Measurements from ENCODE around the gene LHPP. TPM values are rescaled to one million over a fixed set of nuclear protein-coding genes. Genes with fewer than 3 reads are reported as not detected.

LHPP gene
- polyA plus RNA-seq, 2 of the 4 experiments (the other 2 are of a cell fraction): 14.4 to 18.6 TPM

GRCh38 chr10:124530816-124531215 is 69.2 kb downstream of the LHPP start (continued):
- TF ChIP-seq, protein P1, sequence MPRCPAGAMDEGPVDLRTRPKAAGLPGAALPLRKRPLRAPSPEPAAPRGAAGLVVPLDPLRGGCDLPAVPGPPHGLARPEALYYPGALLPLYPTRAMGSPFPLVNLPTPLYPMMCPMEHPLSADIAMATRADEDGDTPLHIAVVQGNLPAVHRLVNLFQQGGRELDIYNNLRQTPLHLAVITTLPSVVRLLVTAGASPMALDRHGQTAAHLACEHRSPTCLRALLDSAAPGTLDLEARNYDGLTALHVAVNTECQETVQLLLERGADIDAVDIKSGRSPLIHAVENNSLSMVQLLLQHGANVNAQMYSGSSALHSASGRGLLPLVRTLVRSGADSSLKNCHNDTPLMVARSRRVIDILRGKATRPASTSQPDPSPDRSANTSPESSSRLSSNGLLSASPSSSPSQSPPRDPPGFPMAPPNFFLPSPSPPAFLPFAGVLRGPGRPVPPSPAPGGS (IDR thresholded peaks at IDR 0.05): no peak
- no peak for TF ChIP-seq MAFK (IDR thresholded peaks at IDR 0.05; ENCODE audit: partially characterized antibody)

DNA sequence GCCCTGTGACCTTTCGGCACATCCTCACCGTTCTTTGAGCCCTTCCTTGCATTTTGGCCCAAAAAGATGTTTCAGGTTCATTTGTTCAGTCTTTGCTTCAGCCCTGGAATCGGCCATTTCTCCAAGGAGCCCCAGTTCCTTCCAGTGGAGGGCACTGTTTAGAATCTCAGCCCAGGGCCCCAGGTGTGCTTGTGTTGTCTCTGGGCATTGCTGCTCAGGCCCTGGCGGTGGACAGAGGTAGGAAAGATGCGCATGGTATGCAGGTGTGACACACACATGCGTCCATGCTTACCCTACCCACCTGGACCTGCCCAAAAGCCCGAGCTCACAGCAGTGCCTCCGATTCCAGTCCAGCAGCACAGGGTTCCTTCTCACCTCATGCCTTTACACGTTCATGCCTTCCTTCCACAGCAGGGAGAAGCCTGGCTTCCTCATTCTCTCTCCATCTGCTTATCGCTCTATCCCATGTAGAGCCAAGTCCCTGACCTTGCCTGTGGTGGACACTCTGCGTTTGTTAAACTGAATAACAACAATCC is 70.6 kb downstream of the LHPP start:
- Histone ChIP-seq H3K4me1 (peaks cover 5% of the 10 kb centered on the region; the same call in 1 of the 3 replicates), H3K9me3 (no peaks in the 10 kb centered on the region), H3K4me2 (no peak overlapping the region), H3K4me3 (no peak overlapping the region), H3K27ac (no peak overlapping the region)
- TF ChIP-seq RAD21 (conservative IDR thresholded peaks at IDR 0.05 in 1 of 2, IDR thresholded peaks at IDR 0.05 in 1 of 2) (0 out of 5 replicates have a peak, but pooled peaks of 1 of the 2 experiments have one; percentile 15), NPAS2 (CRISPR knock-in tag; IDR thresholded peaks at IDR 0.05; ENCODE audit: borderline replicate concordance) (no peak), CTCF (IDR thresholded peaks at IDR 0.05) (peak; percentile 27; the same call in 2 of the 3 replicates), HOXB13 (CRISPR knock-in tag; IDR thresholded peaks at IDR 0.05; ENCODE audit: low read depth) (no peak), RARB (CRISPR knock-in tag; IDR thresholded peaks at IDR 0.05) (no peak), REST (IDR thresholded peaks at IDR 0.05) (no peak), RCOR1 (IDR thresholded peaks at IDR 0.05; ENCODE audit: low read depth, low read length) (no peak)
- ChIA-PET CTCF (interaction anchor here (0.6 to 15.0 kb wide), 3 partner anchors 9 to 208 kb away, joined by 3 to 96 read pairs (median 3); no protein-coding TSS in a partner anchor), POLR2A (no interaction called here)
- ATAC-seq: peak; percentile 31 to 52; a peak in 3 of 6 replicates
- FAIRE-seq: no peak
- 60% methylated on average over 11 of the region's 11 CpGs for WGBS (ENCODE audit: missing lambda C conversion rate)
- peak; percentile 41 to 56 for DNase-seq (ENCODE audit: low read depth in 1 of 2, low spot score in 1 of 2)

GRCh38 chr10:124532788-124533187 is 71.2 kb downstream of the LHPP start:
- H3K9me3 ChIP-seq: no peaks in the 10 kb centered on the region
- ATAC-seq: no peak
- ChIA-PET CTCF (interaction anchor here (0.6 to 15.0 kb wide), 3 partner anchors 8 to 207 kb away, joined by 3 to 96 read pairs (median 3); no protein-coding TSS in a partner anchor), POLR2A (no interaction called here)
- no peak overlapping the region for H3K4me3 ChIP-seq
- WGBS (ENCODE audit: missing lambda C conversion rate): 33% methylated on average over 3 of the region's 3 CpGs
- no peak overlapping the region for H3K27ac ChIP-seq
- H3K4me1 ChIP-seq: peaks cover 5% of the 10 kb centered on the region; the same call in 1 of the 3 replicates
- no peak for FAIRE-seq
- no peak for DNase-seq (ENCODE audit: low read depth in 1 of 2, low spot score in 1 of 2)
- no peak for TF ChIP-seq MYC (IDR thresholded peaks at IDR 0.05; ENCODE audit: borderline replicate concordance, low read length)
- TF ChIP-seq CEBPB (IDR thresholded peaks at IDR 0.05): no peak
- TF ChIP-seq HEYL (CRISPR knock-in tag; IDR thresholded peaks at IDR 0.05): no peak
- no peak for TF ChIP-seq HOXB5 (CRISPR knock-in tag; IDR thresholded peaks at IDR 0.05)
- TF ChIP-seq, protein P2, sequence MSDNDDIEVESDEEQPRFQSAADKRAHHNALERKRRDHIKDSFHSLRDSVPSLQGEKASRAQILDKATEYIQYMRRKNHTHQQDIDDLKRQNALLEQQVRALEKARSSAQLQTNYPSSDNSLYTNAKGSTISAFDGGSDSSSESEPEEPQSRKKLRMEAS (IDR thresholded peaks at IDR 0.05): no peak
- no peak for TF ChIP-seq NFE2L2 (conservative IDR thresholded peaks at IDR 0.05; ENCODE audit: low read length)
- TF ChIP-seq, protein P3, sequence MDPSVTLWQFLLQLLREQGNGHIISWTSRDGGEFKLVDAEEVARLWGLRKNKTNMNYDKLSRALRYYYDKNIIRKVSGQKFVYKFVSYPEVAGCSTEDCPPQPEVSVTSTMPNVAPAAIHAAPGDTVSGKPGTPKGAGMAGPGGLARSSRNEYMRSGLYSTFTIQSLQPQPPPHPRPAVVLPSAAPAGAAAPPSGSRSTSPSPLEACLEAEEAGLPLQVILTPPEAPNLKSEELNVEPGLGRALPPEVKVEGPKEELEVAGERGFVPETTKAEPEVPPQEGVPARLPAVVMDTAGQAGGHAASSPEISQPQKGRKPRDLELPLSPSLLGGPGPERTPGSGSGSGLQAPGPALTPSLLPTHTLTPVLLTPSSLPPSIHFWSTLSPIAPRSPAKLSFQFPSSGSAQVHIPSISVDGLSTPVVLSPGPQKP (IDR thresholded peaks at IDR 0.05; ENCODE audit: low read depth, low read length): no peak
- no peak for TF ChIP-seq GATA3 (IDR thresholded peaks at IDR 0.05; ENCODE audit: borderline replicate concordance)
- TF ChIP-seq PBX3 (IDR thresholded peaks at IDR 0.05): no peak
- TF ChIP-seq ZC3H11A (IDR thresholded peaks at IDR 0.05): no peak
- H3K4me2 ChIP-seq: no peak overlapping the region
